ENCODE measurements around the gene IFI44. TPM values are rescaled to one million over a fixed set of nuclear protein-coding genes. Genes with fewer than 3 reads are reported as not detected.

IFI44 gene, protein sequence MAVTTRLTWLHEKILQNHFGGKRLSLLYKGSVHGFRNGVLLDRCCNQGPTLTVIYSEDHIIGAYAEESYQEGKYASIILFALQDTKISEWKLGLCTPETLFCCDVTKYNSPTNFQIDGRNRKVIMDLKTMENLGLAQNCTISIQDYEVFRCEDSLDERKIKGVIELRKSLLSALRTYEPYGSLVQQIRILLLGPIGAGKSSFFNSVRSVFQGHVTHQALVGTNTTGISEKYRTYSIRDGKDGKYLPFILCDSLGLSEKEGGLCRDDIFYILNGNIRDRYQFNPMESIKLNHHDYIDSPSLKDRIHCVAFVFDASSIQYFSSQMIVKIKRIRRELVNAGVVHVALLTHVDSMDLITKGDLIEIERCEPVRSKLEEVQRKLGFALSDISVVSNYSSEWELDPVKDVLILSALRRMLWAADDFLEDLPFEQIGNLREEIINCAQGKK
- total RNA-seq (6.9 and 10.2 TPM in 2 replicates), polyA plus RNA-seq (6.2 and 15.9 TPM in 2 replicates), polyA minus RNA-seq (2.6 and 6.8 TPM in 2 replicates)
- 13.5 TPM for total RNA-seq (2013)

DNA sequence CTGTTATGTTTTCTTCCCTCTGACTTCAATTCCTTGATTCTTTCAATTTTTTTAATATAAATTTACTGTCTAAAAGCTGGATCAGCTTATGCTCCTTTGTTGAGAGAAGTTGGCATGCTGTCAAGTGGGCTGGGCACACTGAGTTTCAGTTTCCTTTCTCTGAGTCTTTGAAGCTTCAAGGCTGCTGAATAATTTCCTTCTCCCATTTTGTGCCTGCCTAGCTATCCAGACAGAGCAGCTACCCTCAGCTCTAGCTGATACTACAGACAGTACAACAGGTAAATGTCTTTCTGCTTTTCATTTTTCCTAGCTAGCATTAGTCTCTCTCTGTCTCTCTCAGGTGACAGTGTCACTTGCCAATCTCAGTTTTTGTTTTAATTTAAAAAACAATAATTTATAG lies at the start of gene IFI44:
TSS of gene IFI44 (plus strand) at position 204 of the 400 bp plus-strand sequence. CDS start 365 bp downstream, outside the sequence.
- H4K20me1 ChIP-seq (ENCODE audit: control insufficient read depth, insufficient read depth, low read length, poor library complexity, severe bottlenecking): no peaks in the 10 kb centered on the region
- no peaks in the 10 kb centered on the region for H3K27me3 ChIP-seq (replicated peaks in 1 of 4; ENCODE audit: control extremely low read depth in 1 of 4, control insufficient read depth in 3 of 4, insufficient read depth in 4 of 4, low read length in 3 of 4)
- peaks cover 12% of the 10 kb centered on the region for H3K79me2 ChIP-seq (ENCODE audit: control insufficient read depth, insufficient read depth, low read length)
- peak; percentile 74 for ATAC-seq (ENCODE audit: low read depth)
- H3K9ac ChIP-seq (ENCODE audit: low read length): peak within 1 kb of the TSS; percentile 45
- Mint-ChIP-seq H3K27ac (no peak within 1 kb of the TSS), H3K9me3 (ENCODE audit: insufficient read depth) (peaks cover 10% of the 10 kb centered on the region), H3K4me3 (peak within 1 kb of the TSS; percentile 72), H3K27me3 (no peaks in the 10 kb centered on the region), H3K4me1 (peaks cover 25% of the 10 kb centered on the region)
- peak within 1 kb of the TSS; percentile 59 for H3K4me2 ChIP-seq (replicated peaks; ENCODE audit: low read depth, low read length, poor library complexity, severe bottlenecking)
- CTCF ChIA-PET: interaction anchor here (1.1 to 1.6 kb wide), 3 partner anchors 20 to 32 kb away, joined by 3 to 4 read pairs (median 4); partner anchors contain the start of gene IFI44L
- H3K4me3 ChIP-seq (ENCODE audit: control extremely low read depth in 1 of 5, extremely low read depth in 1 of 5, insufficient read depth in 1 of 5, low read depth in 2 of 5, low read length in 4 of 5): peak within 1 kb of the TSS in 4 of 5 experiments; percentile 28 to 58 (median 52)
- no peaks in the 10 kb centered on the region for H3K36me3 ChIP-seq (replicated peaks in 1 of 2; ENCODE audit: control extremely low read depth in 1 of 2, control insufficient read depth in 1 of 2, extremely low read depth in 1 of 2, insufficient read depth in 2 of 2, low read length in 1 of 2)
- H3K27ac ChIP-seq (ENCODE audit: low read length in 2 of 2): peak within 1 kb of the TSS in 1 of 2 donors; percentile 51
- H3K4me1 ChIP-seq (ENCODE audit: control insufficient read depth in 2 of 2, insufficient read depth in 2 of 2, low read length in 2 of 2): peaks cover 8 to 18% of the 10 kb centered on the region in 2 donors
- POLR2A ChIA-PET: no interaction called here
- DNase-seq: peak; percentile 61
- peaks cover 1 to 9% (median 7%) of the 10 kb centered on the region in 3 donors for H3K9me3 ChIP-seq (ENCODE audit: control extremely low read depth in 1 of 3, control insufficient read depth in 2 of 3, insufficient read depth in 1 of 3, low read length in 2 of 3)
- intact Hi-C loops (cut with micrococcal nuclease): loop anchor here (5.0 kb wide), 1 partner anchor 32 kb away; no protein-coding TSS in a partner anchor
- TF ChIP-seq EZH2 (IDR thresholded peaks at IDR 0.05; ENCODE audit: borderline replicate concordance, insufficient read depth, low read depth, low read length, poor library complexity, severe bottlenecking) (no peak), CTCF (IDR thresholded peaks at IDR 0.05) (no peak)
- H2AFZ ChIP-seq (ENCODE audit: insufficient read depth, low read depth, low read length, poor library complexity, severe bottlenecking): peak within 1 kb of the TSS; percentile 75

DNA sequence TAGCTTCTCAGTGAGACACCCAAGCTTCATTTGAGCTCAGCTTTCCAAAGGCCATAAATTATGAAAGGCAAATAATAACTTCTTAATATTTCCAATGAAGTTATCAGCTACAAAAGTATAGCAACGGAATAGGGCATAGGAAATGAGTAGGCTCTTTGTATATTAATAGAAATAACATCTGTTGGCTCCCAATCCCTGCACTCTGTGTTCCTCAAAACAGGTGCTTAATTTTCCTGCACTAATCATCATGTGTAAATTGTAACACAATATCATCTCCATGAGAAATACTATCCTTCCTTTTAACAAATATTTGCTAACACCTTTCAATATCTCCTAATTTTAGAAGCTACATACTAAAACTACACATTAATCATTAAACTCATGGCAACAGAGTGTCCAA lies 48.6 kb upstream of the IFI44 start:
- H3K4me1 ChIP-seq (ENCODE audit: control insufficient read depth in 2 of 2, insufficient read depth in 2 of 2, low read length in 2 of 2): no peaks in the 10 kb centered on the region
- H3K27ac ChIP-seq (ENCODE audit: low read length in 2 of 2): no peak overlapping the region
- H3K27me3 Mint-ChIP-seq: no peaks in the 10 kb centered on the region
- ChIA-PET CTCF (interaction anchor here (1.4 kb wide), 1 partner anchor 456 kb away, joined by 4 read pairs; no protein-coding TSS in a partner anchor), POLR2A (no interaction called here)
- ATAC-seq (ENCODE audit: low read depth) (no peak), DNase-seq (no peak)
- H3K4me2 ChIP-seq (replicated peaks; ENCODE audit: low read depth, low read length, poor library complexity, severe bottlenecking): no peak overlapping the region
- H2AFZ ChIP-seq (ENCODE audit: insufficient read depth, low read depth, low read length, poor library complexity, severe bottlenecking): no peak overlapping the region
- intact Hi-C loops (cut with micrococcal nuclease): no loop called here
- H3K79me2 ChIP-seq (ENCODE audit: control insufficient read depth, insufficient read depth, low read length): no peaks in the 10 kb centered on the region
- H3K4me1 Mint-ChIP-seq: no peaks in the 10 kb centered on the region
- no peak overlapping the region for H3K9ac ChIP-seq (ENCODE audit: low read length)
- TF ChIP-seq CTCF (IDR thresholded peaks at IDR 0.05): no peak
- TF ChIP-seq EZH2 (IDR thresholded peaks at IDR 0.05; ENCODE audit: borderline replicate concordance, insufficient read depth, low read depth, low read length, poor library complexity, severe bottlenecking): no peak
- H3K9me3 Mint-ChIP-seq (ENCODE audit: insufficient read depth): no peaks in the 10 kb centered on the region
- no CpG with 5 or more reads among the region's 1 CpG for WGBS (ENCODE audit: insufficient coverage)
- no peaks in the 10 kb centered on the region for H3K27me3 ChIP-seq (replicated peaks in 1 of 4; ENCODE audit: control extremely low read depth in 1 of 4, control insufficient read depth in 3 of 4, insufficient read depth in 4 of 4, low read length in 3 of 4)
- H3K27ac Mint-ChIP-seq: no peak overlapping the region
- no peaks in the 10 kb centered on the region for H4K20me1 ChIP-seq (ENCODE audit: control insufficient read depth, insufficient read depth, low read length, poor library complexity, severe bottlenecking)
- H3K4me3 ChIP-seq (ENCODE audit: control extremely low read depth in 1 of 5, extremely low read depth in 1 of 5, insufficient read depth in 1 of 5, low read depth in 2 of 5, low read length in 4 of 5): no peak overlapping the region
- no peaks in the 10 kb centered on the region for H3K36me3 ChIP-seq (replicated peaks in 1 of 2; ENCODE audit: control extremely low read depth in 1 of 2, control insufficient read depth in 1 of 2, extremely low read depth in 1 of 2, insufficient read depth in 2 of 2, low read length in 1 of 2)
- H3K9me3 ChIP-seq (ENCODE audit: control extremely low read depth in 1 of 3, control insufficient read depth in 2 of 3, insufficient read depth in 1 of 3, low read length in 2 of 3): no peaks in the 10 kb centered on the region
- H3K4me3 Mint-ChIP-seq: no peak overlapping the region
